T1000 (cell line): ENCODE measurements around the gene GPR157.
"Not testable (repeated sequence)": the region's sequence is repeated elsewhere in the genome, so short reads cannot be mapped to it uniquely, and the experiment has no call there.

Source experiments
- DNase-seq: peaks from one replicate; lab custom pipeline; 2025; ENCODE audit warnings: mixed read lengths; lab: John Stamatoyannopoulos, UW

GPR157 gene

GRCh38 chr1:9128520-9129265 lies at the start of gene GPR157:
Gene GPR157 (minus strand): TSS chr1:9129102. CDS start chr1:9129027, 75 bp downstream.
- DNase-seq = peak; percentile 75

- DNase-seq = no peak
These were observed 45.9 kb upstream of the GPR157 start for GRCh38 chr1:9174762-9175161.

GRCh38 chr1:9174243-9174642 lies 45.3 kb upstream of the GPR157 start:
- DNase-seq = no peak

- DNase-seq = no peak
These were observed 40.8 kb upstream of the GPR157 start for GRCh38 chr1:9169601-9170137.

DNA sequence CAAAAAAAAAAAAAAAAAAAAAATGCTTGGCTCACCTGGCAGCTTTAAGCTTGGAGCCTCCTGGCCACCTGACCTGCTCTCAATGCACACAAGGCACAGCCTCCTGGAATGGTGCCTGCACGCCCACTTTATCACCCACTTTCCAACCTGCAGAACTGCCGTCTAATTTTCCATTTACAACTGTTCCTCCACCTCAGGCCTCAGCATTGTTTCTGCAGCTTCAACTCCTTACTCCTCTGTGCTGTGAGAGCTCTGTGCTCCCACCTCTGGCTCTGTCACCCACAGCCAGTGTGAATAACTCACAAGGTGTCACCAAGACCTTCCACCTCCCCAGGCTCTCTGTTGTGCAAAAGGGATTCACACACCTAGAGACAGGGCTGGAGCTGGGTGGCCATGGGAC lies 38.7 kb upstream of the GPR157 start:
- no peak for DNase-seq

DNA sequence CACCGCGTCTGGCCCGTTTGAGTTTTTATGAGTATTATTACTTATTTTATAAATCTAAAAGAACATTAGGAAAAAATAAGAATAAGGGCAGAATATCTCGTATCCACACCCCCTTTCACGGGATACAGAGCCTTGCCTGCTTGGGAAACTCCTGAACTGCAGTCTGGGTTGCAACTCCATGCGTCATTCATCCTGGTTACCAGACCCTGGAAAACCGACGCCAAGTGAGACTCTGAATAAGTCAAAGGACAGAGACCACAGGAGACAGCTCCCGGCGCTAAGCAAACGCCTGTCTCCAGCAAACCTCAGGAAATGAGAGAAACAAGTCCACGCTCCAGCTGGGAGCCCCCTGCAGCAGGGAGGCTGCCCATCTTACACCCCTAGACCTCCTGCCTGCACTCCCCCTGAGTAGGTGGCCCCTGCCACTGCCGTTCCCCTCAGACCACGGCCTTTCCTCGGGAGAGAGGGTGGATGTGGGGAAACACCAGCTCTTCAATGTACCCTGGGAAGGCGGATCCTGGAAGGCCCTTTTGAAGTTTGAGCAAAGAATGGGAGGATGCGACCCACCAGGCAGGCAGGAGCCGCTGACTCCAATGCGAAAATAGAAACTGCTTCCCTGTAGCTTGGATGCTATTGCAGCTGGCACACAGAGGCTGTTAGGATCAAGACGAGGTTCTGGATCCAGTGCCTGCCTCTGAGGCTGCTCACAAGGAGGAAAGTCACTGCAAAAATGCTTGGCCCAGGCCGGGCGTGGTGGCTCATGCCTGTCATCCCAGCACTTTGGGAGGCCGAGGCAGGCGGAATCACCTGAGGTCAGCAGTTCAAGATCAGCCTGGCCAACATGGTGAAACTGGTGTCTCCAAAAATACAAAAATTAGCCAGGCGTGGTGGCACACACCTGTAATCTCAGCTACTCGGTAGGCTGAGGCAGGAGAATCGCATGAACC lies 37.7 kb upstream of the GPR157 start:
- no peak for DNase-seq

- DNase-seq = no peak
These were observed 36.5 kb upstream of the GPR157 start for GRCh38 chr1:9165396-9165795.

GRCh38 chr1:9164919-9165318 lies 36.0 kb upstream of the GPR157 start:
- DNase-seq = no peak

DNA sequence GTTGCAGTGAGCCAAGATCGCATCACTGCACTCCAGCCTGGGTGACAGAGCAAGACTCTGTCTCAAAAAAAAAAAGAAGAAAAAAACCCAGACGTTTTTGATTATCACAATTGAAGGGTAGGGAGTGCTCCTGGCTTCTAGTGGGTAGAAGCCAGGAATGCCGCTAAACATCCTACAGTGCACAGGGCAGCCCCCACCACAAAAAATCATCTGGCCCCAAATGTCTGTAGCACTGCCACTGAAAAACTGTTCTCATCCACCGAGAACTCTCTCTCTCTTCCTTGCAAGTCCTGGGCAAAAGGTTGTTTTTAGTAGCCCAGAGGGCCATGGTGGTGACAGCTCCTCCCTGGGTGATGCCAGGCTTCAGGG lies 35.6 kb upstream of the GPR157 start:
- no peak for DNase-seq

- no peak for DNase-seq
These were observed 33.1 kb upstream of the GPR157 start for GRCh38 chr1:9161963-9162362.

DNA sequence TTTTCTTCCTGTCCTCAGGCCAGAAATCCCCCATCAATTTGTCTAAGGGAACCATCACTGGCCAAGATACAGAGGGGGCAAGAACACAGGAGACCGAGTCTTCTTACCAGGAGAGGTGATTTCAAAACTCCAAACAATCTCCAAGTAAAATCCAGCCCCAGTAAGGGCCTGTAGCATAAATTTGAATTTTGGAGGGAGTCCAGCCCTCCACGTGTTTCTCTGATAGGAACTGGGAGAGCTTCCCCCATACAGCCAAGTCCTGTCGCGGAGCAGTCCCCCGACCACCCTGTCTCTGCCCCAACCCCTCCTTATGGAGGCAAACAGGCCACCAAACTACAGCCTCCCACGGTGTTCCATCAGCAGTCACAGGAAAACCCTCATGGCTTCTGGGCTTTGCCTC lies 32.4 kb upstream of the GPR157 start:
- no peak for DNase-seq

DNA sequence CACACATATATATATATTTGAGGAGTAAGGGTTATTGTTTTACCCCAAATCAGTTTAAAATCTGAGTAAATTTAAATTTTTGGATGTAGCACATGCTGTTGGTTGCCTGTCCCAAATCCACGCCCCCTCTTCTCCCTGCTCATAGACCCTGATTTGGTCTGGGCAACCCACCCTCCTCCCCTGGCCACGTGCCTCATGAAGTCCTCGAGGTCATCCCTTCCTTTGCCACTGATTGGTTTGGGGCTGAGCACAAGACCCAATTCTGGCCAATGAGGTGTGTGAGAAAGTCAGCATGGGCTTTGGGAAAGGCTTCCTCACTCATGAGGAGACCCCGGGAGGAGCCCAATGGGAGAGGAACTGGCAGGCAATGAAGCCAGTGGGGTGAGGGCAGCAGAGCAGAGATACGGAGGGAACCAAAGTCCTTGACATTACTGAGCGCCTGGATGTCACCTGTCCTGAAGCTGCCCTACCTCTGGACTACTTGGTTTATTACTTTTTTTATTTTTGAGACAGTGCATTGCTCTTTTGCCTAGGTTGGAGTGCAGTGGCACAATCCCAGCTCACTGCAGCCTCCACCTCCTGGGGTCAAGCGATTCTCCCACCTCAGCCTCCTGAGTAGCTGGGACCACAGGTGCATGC lies 31.3 kb upstream of the GPR157 start:
- no peak for DNase-seq

GRCh38 chr1:9155879-9156278 lies 27.0 kb upstream of the GPR157 start:
- no peak for DNase-seq

DNA sequence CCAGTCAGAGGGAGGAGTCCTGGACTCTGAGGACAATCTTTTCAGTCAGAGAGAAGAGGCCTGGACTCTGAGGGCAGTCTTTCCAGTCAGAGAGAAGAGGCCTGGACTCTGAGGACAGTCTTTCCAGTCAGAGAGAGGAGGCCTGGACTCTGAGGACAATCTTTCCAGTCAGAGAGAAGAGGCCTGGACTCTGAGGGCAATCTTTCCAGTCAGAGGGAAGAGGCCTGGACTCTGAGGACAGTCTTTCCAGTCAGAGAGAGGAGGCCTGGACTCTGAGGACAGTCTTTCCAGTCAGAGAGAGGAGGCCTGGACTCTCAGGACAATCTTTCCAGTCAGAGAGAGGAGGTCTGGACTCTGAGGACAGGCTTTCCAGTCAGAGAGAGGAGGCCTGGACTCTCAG lies 26.5 kb upstream of the GPR157 start:
- DNase-seq = not testable (repeated sequence)

DNA sequence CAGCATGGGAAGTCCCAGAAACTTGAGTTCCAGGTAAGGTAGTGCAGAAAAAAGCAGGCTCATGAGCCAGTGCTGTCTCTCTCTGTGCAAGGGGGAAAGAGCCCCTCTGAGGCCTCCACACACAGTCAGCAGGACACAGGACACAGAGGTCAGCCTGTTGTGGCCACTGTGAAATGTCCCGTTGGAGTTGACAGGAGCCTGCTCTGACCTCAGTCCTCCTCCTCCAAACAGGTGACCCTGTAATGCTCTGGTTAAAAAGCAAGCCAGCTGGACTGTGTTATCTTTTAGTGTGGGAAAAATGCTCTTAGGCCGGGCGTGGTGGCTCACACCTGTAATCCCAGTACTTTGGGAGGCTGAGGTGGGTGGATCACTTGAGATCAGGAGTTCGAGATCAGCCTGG lies 24.2 kb upstream of the GPR157 start:
- DNase-seq = no peak

GRCh38 chr1:9152535-9152934 lies 23.6 kb upstream of the GPR157 start:
- no peak for DNase-seq

- DNase-seq = no peak
These were observed 22.5 kb upstream of the GPR157 start for GRCh38 chr1:9151328-9151860.

GRCh38 chr1:9150582-9151327 lies 21.9 kb upstream of the GPR157 start:
- DNase-seq = no peak

DNA sequence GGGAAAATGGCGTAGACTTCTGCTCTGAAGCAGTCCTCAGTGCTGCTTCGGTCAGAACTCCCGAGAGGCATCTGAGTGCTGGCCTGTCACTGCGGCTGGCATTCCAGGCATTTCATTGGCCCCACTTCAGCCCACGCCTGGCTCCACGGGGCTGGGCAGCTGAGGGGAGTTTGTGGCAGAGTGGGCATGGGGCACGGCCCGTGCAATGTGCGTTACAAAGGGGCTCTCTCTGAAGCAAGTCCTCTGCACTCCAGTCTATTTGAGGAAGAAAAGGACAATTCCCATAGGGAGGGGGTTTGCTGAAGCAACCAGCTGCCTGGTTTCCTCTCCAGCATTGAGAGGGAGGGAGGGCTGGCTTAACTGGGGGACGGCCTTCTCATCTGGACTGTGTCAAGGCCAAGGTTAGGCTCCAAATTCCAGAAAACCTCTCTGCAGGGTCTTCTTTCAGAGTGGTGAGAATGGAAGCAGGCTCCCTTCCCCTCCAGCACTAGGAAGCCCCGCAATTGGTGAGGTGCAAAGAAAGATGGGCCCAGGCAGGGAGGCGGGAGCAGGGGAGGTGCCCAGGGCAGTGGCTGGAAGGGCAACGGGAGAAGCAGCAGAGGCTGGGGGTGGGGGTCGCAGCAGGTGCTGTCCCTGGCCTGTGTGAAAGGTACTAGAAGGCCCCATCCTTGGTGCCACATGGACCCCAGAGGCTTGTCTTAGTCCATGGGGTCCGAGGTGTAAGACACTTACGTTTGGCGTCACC lies 21.1 kb upstream of the GPR157 start:
- no peak for DNase-seq

DNA sequence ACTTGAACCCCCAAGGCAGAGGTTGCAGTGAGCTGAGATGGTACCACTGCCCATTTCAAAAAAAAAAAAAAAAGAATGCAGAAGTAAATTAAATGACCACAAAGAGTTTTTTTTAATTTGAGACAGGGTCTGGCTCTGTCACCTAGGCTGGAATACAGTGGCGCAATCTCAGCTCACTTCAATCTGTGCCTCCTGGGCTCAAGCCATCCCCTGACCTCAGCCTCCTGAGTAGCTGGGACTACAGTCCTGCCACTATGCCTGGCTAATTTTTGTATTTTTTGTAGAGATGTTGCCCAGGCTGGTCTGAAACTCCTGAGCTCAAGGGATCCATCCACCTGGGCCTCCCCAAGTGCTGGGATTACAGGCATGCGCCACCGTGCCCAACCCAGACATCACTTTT lies 20.2 kb upstream of the GPR157 start:
- no peak for DNase-seq

DNA sequence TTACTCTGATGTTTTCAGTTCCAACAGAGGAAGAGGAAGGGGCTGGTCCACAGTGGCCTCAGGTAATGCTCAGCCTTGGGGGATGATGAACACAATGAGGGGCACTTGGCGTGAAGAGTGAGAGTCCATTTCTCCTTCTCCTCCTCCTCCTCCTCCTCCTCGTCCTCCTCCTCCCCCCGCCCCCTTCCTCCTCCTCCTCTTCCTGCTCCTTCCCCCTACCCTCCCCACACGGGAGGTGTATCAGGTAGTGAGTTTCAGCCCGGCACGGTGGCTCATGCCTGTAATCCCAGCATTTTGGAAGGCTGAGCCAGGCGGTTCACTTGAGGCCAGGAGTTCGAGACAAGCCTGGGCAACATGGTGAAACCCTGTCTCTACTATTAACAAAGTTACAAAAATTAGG lies 17.3 kb upstream of the GPR157 start:
- no peak for DNase-seq
